T follicular helper cell (primary cell): Measurements from ENCODE around the gene PPP2R2C.

Source experiments
- DNase-seq: peaks from one replicate; pipeline ENCODE4 v3.0.0-alpha.2; 2020; ENCODE audit warnings: low read depth

The PPP2R2C gene

DNA sequence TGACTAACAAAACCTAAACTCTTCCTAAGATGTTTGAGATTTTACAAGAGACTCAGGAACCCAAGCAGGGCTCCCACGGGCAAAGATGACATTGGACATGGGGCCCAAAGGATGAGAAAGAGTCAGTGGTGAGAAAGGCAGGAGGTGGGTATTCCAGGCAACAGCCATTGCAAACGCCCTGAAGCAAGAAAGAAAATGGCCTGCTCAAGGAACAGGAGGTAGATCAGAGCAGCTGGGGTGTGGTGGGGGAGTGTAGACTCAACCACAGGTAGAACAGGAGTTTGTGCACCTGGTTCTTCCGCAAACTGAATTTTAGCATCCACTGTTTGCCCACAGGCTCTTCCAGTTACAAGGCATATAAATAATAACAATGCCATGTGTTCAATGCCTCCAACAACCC is 3.3 kb downstream of the PPP2R2C start:
- DNase-seq, result no peak

GRCh38 chr4:6468376-6468775 is 4.0 kb downstream of the PPP2R2C start:
- no peak for DNase-seq

GRCh38 chr4:6467600-6467999 is 4.8 kb downstream of the PPP2R2C start:
- no peak for DNase-seq

DNA sequence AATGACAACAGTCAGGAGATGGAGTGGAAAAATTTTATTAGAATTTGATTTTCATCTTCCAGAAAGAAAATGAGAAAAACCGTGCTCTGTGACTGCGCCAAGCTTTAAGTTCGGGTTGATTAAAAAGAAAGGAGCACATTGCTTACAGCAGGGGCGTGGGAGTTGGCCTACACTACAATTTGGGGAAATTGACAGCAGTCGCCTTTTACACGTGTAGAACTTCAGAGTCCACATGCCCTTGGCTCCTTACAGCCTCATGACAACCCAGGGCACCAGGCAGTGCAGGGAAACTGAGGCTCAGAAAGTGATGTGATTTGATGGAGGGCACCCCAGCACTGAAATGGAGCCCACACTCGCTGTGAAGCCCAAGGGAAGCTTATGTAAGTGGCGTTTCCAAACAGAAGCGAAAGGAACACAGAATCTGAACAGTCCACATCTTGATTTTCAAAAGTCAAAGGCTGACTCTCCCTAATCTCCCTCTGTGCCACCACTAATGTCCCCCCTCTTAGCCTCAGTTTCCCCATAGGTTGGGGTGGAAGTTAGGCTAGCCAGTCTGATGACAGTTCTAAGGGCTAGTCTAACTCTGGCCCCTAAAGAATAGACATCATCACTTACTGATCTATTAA is 5.5 kb downstream of the PPP2R2C start:
- DNase-seq, result no peak

GRCh38 chr4:6465955-6466354 is 6.5 kb downstream of the PPP2R2C start:
- DNase-seq, result no peak

- DNase-seq, result no peak
These were observed 7.4 kb downstream of the PPP2R2C start for GRCh38 chr4:6464842-6465588.

- no peak for DNase-seq
These were observed 8.8 kb downstream of the PPP2R2C start for GRCh38 chr4:6463311-6464289.

DNA sequence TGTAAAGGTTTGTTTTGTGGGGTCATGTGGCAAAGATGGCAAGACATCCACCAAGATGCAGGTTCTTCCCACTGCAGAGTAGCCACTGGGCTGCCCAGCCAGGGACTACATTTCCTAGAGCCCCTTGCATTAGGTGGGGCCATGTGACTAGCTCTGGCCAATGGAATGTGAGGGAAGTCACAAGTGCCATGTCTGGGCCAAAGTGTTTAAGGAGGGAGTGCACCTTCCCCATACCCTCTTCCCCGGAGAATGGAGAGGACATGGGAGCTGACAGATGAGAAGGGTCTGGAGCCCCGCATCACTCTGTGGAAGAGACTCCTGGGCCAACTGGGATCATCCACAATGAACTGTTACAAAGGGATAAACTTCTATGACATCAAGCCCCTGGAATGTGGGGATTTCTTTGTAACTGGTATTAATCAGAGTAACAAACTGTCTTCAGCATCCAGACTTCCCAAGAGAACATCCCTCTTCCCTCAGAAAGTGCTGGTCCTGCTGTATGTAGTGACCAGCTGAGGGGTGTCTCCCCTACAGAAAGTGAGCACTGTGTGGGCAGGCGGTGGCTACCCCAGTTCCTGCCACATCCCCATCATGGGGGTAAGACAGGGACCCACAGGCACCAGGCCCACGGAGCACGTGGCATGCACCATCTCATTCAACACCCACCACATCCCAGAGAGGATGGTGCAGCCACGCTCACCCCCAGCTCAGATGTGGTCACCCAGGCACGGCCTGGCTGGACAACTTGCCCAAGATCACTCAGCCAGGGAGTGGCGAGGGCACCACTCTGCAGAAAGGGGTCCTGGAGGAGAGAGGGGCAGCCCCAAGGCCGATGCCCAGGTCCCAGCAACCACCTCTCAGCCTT is 10.9 kb downstream of the PPP2R2C start:
- no peak for DNase-seq

- no peak for DNase-seq
These were observed 11.5 kb downstream of the PPP2R2C start for GRCh38 chr4:6460876-6461275.

- no peak for DNase-seq
These were observed 13.9 kb downstream of the PPP2R2C start for GRCh38 chr4:6458528-6458927.

DNA sequence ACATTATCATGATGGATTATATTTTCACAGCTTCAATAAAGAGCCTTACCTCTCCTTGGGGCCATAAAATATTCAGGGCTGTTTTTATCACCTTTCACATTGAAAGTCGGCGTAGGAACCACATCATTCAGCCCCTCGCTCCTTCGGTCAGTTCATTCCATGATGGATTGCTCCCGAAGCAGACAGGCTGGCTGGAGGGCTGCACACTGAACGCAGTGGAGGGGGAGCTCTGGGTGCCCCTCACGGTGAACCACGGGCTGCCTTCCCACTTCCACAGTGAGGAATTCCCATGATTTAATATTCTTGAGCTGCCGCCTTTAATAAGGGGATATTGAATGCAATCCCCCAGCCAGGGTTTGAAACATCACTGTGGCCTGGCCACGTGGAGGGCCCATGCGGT is 16.0 kb downstream of the PPP2R2C start:
- no peak for DNase-seq

DNA sequence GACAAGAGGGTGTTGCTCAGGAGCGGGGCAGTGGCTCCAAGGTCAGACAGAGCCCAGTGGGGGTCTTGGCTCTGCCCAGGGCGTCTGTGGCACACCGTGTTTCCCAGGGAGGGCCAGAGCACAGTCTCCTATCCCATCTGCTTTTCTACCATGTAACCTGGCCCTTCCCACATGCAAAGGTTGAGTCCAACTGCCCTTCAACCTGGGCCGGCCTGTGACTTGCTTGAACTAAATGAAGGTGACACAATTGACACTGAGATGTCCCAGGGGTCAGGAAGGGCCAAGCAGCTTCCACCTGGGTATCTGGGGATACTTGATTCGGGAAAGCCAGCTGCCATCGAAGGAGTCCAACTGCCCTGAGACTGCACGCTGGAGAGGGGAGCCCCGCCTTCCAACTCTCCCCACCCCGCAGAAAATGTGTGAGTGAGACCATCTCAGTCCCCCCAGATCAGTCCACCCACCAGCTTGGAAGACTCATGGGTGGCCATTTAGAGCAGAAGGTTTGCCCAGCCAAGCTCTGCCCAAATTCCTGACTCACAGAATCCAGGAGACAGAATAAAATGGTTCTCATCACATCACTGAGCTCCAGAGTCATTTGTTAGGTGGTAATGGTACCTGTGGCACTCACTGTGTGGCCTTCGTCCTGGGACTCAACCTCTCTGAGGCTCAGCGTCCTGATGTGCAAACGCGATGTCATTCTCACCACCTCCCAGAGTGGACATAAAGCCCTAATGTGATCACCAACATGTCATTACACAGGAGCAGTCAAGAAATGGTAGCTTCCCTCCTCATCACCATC is 18.1 kb downstream of the PPP2R2C start:
- no peak for DNase-seq

- DNase-seq, result no peak
These were observed 18.8 kb downstream of the PPP2R2C start for GRCh38 chr4:6453688-6453990.

DNA sequence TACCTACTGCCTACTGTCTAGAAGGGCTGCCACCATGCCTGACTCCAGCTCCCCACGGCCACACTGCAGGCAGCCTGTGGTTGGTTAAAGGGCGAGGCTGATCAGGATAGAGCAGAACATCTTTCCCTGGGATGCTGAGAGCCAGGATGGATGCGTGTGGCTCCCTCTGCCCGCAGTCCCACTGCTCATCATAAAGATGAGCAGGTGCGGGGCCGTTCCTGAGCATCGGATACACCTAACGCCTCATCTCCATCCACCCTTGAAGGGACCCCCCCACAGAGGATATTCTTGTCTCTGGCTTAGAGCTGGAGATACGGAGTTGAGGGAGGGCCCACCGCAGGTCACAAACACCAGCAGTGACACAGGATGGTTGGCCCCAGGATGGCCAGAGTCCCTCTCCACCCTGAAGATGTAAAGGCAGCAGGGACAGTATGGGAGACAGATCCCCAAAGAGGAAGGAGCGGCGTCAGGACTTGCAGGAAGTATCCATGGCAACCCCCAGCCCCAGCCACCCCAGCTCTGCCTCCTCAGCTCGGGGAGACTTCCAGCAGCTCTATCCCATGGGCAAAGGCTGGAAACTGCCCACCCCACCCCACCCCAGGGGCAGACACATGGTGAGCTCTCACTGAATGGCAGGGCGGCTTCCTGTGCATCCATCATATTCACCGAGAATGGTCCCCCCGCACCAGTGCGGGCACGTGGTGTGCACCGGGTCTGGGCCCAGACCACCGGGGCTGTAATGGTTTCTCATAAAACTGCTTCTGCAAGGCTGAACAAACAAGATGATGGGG is 19.3 kb downstream of the PPP2R2C start:
- no peak for DNase-seq

DNA sequence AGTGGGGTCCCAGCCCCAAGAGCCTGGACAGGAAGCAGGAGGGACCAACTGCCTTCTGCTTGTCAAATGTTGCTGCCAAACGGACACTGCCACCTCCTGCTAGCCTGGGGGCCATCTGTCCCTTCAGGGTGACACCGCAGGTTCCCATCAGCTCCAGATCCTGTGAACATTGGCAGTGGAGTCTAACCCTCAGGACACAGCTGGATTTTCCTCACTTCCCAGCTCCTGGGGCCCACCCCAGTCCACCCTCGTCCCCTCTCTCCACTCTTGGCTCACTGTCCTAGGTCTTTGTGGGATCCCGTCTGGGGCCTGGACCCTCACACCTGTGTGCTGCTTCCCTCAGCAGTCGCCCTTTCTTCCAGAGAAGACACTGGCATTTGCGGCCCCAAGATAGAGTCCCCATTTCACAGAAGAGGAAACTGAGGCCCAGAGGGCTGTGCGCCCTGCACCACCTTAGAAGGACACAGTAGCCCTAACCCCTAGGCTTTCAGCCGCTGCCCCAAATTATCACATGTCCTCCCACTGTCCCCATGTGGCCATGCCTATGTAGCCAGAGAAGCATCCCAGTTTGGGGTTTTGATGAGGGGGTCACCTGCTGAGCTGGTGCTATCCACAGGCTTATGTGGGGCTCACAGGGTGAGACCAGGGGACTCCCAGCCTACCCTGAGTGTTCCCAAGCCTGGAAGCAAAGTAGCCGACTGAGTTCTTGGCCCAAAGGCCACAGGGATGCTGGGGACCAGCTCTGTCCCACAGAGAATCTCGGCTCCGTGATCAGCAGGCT is 20.1 kb downstream of the PPP2R2C start:
- no peak for DNase-seq

GRCh38 chr4:6451309-6451708 is 21.1 kb downstream of the PPP2R2C start:
- DNase-seq, result no peak

GRCh38 chr4:6450709-6451108 is 21.7 kb downstream of the PPP2R2C start:
- DNase-seq, result no peak

DNA sequence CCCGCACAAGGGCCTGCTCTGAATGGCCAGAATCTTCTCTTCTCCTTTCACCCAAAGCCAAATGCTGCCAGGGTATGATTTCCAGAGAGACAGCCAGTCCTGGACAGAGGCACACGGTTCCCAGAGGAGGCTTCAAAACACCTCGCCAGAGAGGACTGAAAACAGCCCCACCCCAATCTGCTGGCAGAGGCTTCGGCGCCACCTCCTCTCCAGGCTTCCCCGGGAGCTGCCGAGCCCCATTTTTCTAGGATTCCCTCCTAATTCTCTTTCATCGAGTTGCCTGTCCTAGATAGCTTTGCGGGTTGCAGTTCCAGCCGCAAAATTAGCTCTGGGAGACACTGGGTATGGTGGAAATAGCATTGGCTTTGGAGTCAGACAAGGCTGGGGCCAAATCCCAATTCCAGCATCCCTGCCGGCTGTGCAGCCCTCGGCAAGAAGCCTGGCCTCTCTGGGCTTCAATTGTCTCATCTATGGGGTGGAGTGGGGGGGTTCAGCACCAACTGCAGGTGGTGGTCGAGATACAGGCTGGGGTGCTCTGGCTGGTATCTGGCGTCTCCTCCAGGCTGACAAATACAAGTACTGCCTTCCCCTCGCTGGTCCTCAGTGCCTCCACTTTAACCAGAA is 22.6 kb downstream of the PPP2R2C start:
- no peak for DNase-seq

DNA sequence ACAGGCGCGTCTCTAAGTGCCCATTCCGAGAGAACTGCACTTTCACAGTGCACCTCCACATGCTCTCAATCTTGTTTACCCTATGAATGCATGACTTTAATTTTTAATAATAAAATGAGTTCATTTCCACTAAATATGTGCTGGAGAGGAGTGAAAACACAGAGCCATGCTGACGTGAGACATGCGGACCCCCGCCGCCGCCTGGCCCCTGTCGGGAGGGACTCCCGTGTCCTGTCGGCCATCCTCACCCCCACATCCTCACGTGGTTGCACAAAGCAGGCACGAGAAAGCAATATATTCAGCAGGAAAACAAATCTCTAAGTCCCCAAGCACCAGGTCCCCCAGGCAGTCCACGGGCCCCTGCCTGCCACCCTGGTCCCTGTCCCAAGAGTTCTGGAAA is 23.1 kb downstream of the PPP2R2C start:
- DNase-seq, result no peak
